GM19193 (cell line): Measurements from ENCODE around the gene RAB6B.

Source experiments
- POLR2A ChIP-seq: IDR thresholded peaks from 4 replicates; pipeline ENCODE4 v1.6.1; 2011; ENCODE audit not compliant: insufficient read depth, insufficient read length; ENCODE audit errors: extremely low read depth

The RAB6B gene

DNA sequence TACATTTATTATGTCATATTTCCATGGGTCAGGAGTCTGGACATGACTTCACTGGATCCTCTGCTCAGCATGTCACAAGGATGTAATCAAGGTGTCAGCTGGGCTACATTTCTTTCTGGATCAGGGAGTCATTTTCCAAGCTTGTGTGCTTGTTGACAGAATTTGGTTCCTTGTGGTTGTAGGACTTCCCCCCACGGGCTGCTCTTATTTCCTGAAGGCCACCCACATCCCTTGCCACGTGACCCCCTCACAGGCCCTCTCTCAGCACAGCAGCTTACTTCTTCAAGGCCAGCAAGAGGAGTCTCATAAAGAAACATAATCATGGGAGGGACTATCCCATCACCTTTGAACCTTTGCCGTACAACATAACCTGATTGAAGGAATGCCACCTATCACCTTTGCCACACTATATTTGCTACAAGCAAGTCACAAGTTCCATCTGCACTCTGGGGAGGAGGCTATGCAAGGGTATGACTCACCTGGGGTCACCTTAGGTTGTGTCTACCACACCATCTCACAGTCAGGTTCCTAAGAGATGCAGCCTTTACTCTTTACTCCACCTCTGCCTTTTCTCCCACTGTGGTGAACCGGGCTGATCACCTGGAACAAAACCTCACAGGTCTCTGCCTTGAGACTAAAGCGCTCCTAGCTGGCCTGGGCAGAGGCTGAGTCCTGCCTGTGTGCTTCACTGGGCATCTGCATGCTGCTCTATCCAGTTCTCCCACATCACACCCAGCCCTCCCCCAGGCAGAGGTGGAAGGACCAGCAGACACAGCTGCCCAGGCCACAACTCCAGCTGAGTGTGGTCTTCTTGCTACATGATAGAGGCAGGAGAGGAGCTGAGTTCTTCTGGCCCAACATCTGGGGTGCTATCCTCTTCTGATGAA is 13.5 kb downstream of the RAB6B start:
- TF ChIP-seq POLR2A: no peak

DNA sequence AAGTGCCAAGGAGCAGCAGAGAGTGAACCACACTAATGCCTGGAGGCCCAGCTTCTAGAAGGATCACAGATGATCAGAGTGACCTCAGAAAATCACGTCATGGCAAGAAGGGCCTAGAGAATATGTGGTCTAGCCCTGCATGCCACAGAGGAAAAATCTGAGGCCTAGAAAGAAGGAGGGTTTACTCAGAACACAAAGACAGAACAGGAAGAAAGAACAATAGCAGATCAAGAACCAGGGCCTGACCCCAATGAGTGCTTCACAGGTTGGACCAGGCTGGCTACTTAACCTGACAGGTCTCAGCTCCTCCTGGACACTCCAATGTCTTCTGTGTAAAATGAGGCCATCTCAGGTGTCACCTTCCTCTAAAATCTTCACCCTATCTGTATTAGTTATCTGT is 14.2 kb downstream of the RAB6B start:
- no peak for TF ChIP-seq POLR2A

DNA sequence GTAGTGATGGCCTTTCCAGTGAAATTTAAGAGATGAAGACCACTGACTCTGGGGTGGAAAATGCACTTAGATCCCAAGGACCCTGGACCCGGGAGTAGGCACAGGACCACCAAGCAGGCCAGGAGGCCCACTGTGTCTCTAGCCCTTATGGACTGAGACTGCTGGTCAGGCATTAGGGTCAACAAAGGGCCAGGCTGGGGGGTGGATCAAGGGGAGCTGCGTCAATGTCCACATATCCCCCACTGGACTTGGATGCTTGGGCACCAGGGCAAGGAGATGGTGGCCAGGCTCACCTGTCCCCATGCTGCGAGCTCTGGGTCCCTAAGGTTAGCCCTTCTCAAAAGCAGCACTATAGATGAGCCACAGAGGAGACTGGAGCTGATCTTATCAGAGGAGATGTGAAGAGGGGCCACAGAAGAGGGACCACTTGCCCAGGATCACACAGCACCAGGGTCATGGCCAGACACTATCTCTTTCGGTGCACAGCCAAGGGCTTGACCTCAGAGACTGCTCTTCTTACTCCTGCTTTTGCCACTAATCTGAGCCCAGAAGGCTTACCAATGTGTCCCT is 14.7 kb downstream of the RAB6B start:
- no peak for TF ChIP-seq POLR2A

DNA sequence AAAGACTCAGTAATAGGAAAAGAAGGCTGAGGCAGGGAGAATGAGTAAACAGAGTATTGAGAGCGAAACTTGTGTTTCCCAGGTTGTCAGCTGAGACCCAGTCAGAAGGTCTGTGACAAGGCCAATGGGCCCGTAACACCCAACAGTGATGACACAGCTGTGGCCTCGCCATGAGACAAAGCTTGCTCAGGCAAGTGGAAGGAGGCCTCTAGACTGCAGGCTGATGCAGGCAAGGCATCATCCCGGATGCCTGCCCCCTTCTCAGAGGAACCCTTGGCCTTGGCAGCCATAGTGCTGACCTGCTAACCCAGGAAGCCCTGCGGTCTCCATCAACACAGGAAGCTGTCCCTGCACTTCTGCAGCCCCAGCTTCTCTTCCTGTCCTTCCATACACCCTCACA is 15.4 kb downstream of the RAB6B start:
- TF ChIP-seq POLR2A: no peak

DNA sequence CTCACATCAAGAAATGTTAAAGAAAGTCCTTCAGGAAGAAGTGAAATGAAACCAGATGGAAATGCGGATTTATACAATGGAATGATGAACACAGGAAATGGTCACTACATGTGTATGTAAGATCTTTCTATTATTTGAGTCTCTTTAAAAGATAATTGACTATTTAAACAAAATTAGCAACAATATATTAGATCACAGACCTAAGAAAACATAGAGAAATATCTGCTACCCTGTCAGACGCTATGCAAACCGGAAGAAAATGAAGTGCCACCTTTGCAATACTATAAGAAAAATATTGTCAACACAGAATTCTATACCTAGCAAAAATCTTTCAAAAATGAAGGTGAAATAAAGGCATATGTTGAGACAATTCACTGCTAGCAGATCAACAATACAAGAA is 17.2 kb downstream of the RAB6B start:
- TF ChIP-seq POLR2A: no peak

DNA sequence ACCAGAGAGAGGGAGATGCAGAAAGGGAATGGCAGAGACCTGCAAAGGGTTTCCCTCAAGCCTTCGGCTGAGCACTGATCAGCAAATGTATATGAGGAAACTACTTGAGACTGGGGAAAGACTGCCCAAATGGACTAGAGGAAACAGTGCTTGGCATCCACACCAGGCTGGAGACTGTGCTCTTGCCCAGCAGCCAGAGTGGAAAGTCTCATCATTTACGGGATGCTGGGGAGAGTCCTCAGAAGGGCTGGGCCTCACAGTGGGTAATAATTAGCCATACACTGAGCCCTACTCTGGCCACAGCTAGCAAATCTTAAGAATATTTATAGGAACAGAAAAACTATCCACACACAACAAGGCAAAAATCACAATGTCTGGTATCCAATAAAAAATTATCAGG is 18.5 kb downstream of the RAB6B start:
- TF ChIP-seq POLR2A: no peak

DNA sequence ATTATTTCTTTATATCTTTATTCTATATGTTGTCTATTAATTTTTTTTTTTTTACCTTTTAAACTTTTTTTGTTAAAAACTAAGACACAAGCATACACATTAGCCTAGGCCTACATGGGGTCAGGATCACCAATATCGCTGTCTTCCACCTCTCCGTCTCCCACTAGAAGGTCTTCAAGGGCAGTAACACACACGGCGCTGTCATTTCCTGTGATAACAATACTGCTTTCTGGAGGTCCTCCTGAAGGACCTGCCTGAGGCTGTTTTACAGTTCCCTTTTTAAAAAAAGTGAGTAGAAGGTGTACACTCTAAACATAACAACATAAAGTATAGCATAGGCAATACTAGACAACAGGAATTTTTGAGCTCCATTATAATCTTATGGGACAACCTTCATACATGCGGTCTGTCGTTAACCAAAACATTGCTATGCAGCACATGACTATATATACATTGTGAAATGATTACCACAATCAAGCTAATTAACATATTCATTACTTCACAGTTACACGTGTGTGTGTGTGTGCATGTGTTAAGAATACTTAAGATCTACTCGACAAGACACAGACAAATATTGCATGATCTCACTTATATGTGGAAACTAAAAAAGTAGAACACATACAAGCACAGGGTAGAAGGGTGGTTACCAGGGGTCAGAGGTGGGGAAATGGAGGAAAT is 20.8 kb downstream of the RAB6B start:
- TF ChIP-seq POLR2A: no peak

DNA sequence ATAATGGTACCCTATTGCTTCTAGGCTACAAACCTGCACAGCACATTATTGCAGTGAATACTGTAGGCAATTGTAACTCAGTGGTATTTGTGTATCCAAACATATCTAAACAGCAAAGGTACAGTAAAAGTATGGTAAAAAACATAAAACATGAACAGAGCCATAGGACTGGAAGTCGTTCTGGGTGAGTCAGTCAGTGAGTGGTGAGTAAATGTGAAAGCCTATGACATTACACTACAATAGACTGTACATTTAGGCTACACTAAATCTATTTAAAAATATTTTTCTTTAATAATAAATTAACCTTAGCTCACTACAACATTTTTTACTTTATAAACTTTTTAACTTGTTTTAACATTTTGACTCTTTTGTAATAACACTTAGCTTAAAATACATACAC is 21.3 kb downstream of the RAB6B start:
- TF ChIP-seq POLR2A: no peak

DNA sequence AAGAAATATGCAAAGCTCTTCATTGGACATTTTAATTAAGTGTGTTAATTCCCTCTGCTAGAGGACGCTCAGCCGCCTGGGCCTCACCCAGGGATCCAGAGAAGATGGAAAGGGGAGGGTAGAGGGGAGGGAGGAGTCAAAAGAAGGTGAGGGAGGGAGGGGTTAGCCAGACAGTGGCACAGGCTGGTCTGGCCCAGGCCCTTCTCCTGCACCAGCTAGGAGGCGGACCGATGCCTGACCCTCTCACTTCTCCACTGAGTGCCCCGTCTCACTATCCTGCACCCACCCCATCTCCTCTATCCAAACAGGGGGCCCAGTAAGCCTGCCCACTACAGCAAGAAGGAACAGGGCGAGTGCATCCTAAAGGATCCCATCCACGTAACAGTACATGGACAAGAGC is 22.9 kb downstream of the RAB6B start:
- no peak for TF ChIP-seq POLR2A

DNA sequence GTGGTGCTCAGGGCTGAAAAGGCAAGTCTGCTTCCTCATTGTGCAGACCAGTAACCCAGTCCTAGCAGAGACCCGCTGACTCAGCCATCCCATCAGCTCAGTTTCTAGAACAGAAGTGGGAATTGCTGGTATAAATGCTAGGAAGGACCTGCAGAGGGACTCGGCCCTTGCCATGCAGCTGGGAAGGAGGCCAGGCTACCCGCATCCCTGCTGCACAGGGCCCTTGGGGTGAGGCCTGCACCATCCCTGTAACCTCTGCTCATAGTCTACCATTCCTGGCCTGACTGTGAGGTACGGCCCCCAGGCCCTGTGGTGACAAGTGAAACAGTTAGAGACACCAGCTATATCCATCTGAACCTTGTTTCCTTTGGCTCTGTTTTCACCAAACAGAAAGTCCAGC is 23.5 kb downstream of the RAB6B start:
- TF ChIP-seq POLR2A: no peak

DNA sequence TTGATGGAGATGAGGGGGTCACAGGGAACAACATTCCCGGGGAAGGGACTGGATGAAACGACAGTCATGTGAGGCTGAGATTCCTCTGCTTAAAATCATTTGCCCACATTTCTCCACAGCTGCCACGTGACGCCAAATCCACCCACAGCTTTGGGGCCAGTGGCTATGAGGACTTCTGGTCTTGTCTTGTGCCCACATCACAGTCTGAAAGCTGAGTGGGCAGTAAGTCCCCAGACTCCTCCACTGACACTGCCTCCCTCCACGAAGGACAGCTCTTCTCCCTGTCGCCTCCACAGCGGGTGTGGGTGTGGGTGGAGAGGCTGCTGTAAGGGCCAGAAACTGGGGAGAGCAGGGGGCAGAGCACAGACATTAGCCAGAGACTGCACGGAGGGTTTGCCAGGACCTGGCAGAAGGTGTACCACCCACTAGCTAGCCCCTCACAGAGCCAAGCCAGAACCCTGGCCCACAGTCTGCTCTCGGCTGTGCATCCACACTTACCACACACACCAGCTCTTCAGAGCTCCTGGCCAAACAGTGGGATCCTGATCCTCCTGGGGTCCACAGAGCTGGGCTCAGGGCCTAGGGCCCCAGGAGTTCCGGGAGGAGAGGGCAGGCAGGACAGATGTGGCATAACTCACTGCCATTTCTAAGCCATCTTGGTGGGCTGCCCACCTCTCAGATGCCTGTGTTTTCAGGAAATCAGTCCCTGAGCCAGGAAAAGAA is 24.2 kb downstream of the RAB6B start:
- no peak for TF ChIP-seq POLR2A

DNA sequence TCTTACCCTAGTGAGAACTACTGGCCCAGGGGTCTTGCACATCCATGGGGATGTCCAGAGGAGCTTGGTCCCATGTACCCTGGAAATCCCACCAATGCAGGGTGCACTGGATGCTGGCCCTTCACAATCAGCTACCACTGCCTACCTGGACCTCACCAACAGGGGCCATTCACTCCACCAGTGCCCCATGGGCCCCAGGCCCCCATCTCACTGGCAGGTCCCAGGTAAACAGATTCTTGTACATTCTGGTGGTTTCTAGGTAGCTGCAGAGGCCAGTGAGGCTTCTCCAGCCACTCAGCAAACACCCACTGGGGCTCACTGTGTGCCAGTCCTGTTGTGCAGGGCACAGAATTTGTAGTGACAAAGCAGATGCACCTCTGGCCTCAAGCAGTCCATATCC is 24.9 kb downstream of the RAB6B start:
- TF ChIP-seq POLR2A: no peak

DNA sequence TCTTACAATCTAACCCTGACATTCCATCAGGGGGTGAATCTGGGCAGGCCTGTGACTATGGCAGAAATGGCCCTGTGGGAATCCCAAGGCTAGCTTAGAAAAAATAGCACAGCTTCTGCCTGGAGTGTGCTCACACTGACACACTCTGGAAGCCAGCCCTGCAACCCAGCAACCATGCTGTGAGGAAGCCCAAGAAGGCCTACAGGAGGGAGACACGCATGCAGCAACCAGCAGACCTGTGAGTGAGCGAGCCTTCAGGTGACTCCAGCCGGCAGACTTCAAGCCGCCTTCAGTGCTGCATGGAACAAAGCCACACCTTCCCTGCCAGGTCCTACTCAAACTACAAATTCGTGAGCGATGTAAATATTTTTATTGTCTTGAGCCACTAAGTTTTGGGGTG is 26.1 kb downstream of the RAB6B start:
- TF ChIP-seq POLR2A: no peak

DNA sequence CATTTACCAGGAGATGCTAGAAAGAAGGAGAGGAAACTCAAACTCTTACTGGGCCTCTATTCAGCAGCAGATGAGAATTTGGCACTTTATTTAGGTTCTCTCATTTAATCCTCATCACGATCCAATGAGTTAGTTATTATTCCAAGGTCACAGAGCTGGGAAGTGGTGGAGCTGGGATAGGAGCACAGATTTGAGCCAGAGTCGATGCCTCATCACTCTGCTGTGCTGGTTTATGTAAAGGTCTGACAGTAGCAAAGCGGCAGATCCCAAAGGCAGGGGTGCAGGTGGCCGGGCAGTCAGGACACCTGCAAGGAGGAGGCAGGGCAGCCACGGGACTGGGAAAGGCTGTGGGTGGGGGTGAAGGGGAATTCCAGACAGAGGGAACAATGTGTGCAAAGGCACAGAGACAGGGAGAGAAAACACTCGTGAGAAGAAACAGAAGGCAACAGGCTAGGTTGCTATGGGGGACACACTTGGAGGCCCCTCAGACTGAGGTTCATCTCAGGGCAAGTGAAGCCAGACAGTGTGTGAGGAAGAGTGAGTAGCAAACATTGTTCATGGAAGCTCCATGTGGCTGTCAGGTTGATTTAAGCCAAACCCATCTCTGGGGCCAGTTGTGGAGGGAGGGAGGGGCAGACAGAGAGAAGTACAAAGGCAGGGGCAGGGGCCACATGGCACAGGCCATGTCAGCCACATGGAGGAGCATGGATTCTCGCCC is 26.8 kb downstream of the RAB6B start:
- no peak for TF ChIP-seq POLR2A

DNA sequence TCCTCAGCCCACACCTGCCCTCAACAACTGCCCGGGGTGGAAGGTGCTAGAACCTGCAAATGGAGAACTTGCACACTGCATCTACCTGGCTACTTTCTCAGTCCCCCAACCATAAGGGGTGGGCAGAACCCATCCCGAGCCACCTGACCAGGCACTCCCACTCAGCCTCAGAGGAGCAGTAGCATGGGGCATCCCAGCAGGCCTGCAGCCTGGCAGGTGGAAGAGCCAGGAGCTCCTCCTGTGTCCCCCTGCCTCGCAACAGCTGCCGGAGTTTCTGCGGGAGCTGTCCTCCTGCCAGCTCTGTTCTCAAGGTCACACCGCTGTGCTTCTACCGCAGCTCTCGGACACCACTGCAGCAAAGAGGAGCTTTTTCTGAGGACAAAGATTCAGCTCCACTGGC is 27.5 kb downstream of the RAB6B start:
- no peak for TF ChIP-seq POLR2A
